Fibroblast of pulmonary artery (primary cell): Measurements from ENCODE around the gene CLIC5.

Source experiments
- DNase-seq: peaks from one replicate; pipeline ENCODE4 v3.0.0-alpha.2; 2010; ENCODE audit warnings: low read depth
- H3K4me3 ChIP-seq: replicated peaks from 2 replicates; pipeline ENCODE4 v1.5.1; 2011; ENCODE audit warnings: low read depth, mild to moderate bottlenecking, control low read depth, low read length, moderate library complexity
- TF ChIP-seq, protein P1 (sequence below): IDR thresholded peaks from 2 replicates; pipeline ENCODE4 v1.5.1; 2011; ENCODE audit warnings: mild to moderate bottlenecking, control low read depth, low read length, inconsistent platforms; ENCODE audit errors: missing control alignments

CLIC5 gene

DNA sequence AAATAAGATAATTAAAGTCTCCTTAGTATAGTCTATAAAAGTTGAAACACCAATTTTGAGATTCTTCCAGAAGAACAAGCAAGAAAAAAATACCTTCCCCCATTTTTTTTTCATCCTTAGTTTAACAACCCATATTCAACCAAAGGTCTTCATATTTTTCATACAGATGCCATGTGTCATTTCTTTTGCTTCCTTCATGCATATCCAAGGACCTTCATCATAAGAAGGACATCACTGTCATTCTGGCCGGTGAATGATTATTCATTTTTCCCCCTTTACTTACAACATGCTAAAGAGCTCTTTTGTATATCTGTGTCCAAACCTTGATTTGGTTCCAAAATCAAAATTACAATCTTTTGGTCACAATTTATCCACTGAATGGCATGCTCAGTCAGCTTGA, 21.3 kb upstream of the CLIC5 start:
- H3K4me3 ChIP-seq, result no peak overlapping the region
- TF ChIP-seq, protein P1, sequence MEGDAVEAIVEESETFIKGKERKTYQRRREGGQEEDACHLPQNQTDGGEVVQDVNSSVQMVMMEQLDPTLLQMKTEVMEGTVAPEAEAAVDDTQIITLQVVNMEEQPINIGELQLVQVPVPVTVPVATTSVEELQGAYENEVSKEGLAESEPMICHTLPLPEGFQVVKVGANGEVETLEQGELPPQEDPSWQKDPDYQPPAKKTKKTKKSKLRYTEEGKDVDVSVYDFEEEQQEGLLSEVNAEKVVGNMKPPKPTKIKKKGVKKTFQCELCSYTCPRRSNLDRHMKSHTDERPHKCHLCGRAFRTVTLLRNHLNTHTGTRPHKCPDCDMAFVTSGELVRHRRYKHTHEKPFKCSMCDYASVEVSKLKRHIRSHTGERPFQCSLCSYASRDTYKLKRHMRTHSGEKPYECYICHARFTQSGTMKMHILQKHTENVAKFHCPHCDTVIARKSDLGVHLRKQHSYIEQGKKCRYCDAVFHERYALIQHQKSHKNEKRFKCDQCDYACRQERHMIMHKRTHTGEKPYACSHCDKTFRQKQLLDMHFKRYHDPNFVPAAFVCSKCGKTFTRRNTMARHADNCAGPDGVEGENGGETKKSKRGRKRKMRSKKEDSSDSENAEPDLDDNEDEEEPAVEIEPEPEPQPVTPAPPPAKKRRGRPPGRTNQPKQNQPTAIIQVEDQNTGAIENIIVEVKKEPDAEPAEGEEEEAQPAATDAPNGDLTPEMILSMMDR, result no peak
- DNase-seq, result no peak

- DNase-seq, result no peak
- no peak overlapping the region for H3K4me3 ChIP-seq
- TF ChIP-seq, protein P1, result no peak
Observed at GRCh38 chr6:46035242-46035641, 19.6 kb upstream of the CLIC5 start.

DNA sequence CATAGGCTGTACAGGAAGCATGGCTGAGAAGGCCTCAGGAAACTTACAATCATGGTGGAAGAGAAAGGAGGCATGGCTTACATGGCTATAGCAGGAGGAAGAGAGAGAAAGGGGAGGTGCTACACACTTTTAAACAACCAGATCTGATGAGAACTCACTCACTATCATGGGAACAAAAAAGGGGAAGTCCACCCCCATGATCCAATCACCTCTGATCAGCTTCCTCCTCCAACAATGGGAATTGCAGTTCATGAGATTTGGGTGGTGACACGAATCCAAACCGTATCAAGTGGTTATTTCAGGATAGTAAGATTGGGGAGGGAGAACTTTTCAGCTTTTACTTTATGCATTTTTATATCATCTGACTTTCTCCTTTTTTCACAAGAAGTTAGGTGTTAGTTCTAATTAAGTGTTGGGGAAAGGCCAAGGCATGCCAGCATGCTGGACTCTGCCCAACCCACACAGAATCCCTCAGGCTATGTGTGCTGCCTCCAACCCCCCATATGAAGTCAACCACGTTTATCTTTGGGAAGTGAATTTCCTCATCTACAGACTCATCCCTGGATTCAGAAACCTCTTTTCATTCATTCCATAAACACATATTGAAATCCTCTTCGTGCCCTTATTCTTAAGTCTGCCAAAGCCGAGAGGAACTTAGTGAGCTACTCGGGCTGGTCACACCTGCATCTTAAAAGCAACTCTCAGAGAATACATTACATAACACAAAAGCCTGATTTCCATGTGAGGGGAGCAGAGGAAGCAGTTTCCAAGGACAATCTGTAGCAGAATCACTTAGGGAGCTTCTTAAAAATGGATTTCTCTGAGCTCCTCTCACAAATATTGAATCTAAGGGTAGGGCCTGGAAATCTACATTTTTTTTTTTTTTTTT, 16.7 kb upstream of the CLIC5 start:
- H3K4me3 ChIP-seq, result no peak overlapping the region
- DNase-seq, result no peak
- TF ChIP-seq, protein P1, result no peak

DNA sequence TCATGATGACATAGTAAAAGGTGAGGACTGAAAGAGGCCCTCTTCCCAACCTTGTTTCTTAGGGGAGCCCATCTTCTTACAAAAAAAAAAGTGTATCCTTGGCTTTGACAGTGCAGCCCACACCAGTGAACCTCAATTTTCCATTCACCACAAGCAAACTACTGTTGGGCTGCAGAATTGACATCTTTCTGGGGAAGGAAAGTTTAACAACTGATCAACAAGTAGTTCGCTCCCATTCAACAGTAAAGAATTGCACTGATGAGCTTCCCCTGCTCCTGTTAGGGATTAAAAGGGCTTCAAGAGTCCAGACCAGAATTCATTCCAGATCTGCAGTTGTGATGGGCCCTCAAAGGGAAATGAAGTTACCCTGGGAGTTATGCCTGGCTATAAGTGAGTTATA, 13.9 kb upstream of the CLIC5 start:
- H3K4me3 ChIP-seq, result no peak overlapping the region
- TF ChIP-seq, protein P1, result no peak
- DNase-seq, result no peak

DNA sequence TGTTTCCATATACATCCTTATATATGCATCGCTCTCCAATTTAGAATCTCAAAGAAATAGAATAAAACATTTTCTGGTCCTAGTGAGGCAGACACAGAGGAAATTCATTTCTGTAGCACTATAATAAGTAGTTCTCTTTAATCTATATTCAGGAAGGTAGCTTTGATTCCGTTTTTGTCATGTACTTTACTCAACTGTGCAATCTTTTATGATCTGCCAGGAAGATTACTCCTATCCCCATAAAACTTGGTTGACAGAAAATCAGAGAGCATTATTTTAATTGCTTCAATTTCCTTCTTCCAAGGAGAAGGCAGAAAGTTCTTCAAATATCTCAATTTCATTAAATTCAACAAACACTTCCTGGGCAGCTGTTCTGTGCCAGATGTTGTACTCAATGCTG, 10.6 kb upstream of the CLIC5 start:
- TF ChIP-seq, protein P1, result no peak
- no peak overlapping the region for H3K4me3 ChIP-seq
- no peak for DNase-seq

GRCh38 chr6:46025573-46025972, 9.9 kb upstream of the CLIC5 start:
- DNase-seq, result no peak
- TF ChIP-seq, protein P1, result no peak
- H3K4me3 ChIP-seq, result no peak overlapping the region
